ENCODE measurements around the gene FILIP1. TPM values are rescaled to one million over a fixed set of nuclear protein-coding genes. Genes with fewer than 3 reads are reported as not detected.

FILIP1 gene
- total RNA-seq, 1 experiment from 2014 or later = not detected

GRCh38 chr6:75261299-75261698 lies 232.3 kb downstream of the FILIP1 start:
- POLR2A ChIA-PET (ENCODE audit: unreplicated experiment) = no interaction called here
- Histone ChIP-seq H3K4me2 (ENCODE audit: low read length) (no peak overlapping the region), H3K27me3 (ENCODE audit: low read length) (no peaks in the 10 kb centered on the region), H3F3A (ENCODE audit: low read length, unreplicated experiment) (no peaks in the 10 kb centered on the region), H3K4me1 (ENCODE audit: insufficient read depth, low read length) (no peaks in the 10 kb centered on the region), H4K20me1 (ENCODE audit: low read length) (no peaks in the 10 kb centered on the region), H3K79me2 (ENCODE audit: low read length) (peaks cover 8% of the 10 kb centered on the region; the same call in 1 of the 2 replicates), H3K9me3 (ENCODE audit: low read length) (no peaks in the 10 kb centered on the region), H3K9me2 (replicated peaks; ENCODE audit: low read length) (no peaks in the 10 kb centered on the region), H3K4me3 (ENCODE audit: low read length) (no peak overlapping the region), H2AFZ (ENCODE audit: low read length) (no peak overlapping the region), H3K36me3 (ENCODE audit: low read depth, low read length) (0 out of 2 replicates have a peak, but pooled peaks cover 5% of the 10 kb centered on the region), H3K27ac (ENCODE audit: low read length) (no peak overlapping the region), H3K9ac (ENCODE audit: low read length) (no peak overlapping the region)
- no peak for TF ChIP-seq EZH2phosphoT487 (IDR thresholded peaks at IDR 0.05; ENCODE audit: borderline replicate concordance, low read length)
- TF ChIP-seq CTCF (conservative IDR thresholded peaks at IDR 0.05; ENCODE audit: low read depth, low read length) = no peak
- TF ChIP-seq EZH2 (IDR thresholded peaks at IDR 0.05; ENCODE audit: low read length, unreplicated experiment) = no peak
- no TSS peak for BruUV-seq (replicated peaks)
- CTCF ChIA-PET = no interaction called here
- ATAC-seq (no peak), DNase-seq (no peak)
- intact Hi-C loops (cut with micrococcal nuclease) = no loop called here

GRCh38 chr6:75257343-75258087 lies 236.1 kb downstream of the FILIP1 start:
- POLR2A ChIA-PET (ENCODE audit: unreplicated experiment) = no interaction called here

More at GRCh38 chr6:75257343-75258087, 236.1 kb downstream of the FILIP1 start:
- no peaks in the 10 kb centered on the region for H3K4me1 ChIP-seq (ENCODE audit: insufficient read depth, low read length)
- no peaks in the 10 kb centered on the region for H3F3A ChIP-seq (ENCODE audit: low read length, unreplicated experiment)
- H3K9me2 ChIP-seq (replicated peaks; ENCODE audit: low read length) = no peaks in the 10 kb centered on the region
- no peaks in the 10 kb centered on the region for H3K9me3 ChIP-seq (ENCODE audit: low read length)
- no peak overlapping the region for H3K27ac ChIP-seq (ENCODE audit: low read length)
- no peak overlapping the region for H3K4me2 ChIP-seq (ENCODE audit: low read length)
- ATAC-seq (no peak), DNase-seq (no peak)
- H3K4me3 ChIP-seq (ENCODE audit: low read length) = no peak overlapping the region
- no peaks in the 10 kb centered on the region for H3K27me3 ChIP-seq (ENCODE audit: low read length)
- TF ChIP-seq EZH2phosphoT487 (IDR thresholded peaks at IDR 0.05; ENCODE audit: borderline replicate concordance, low read length) (no peak), CTCF (conservative IDR thresholded peaks at IDR 0.05; ENCODE audit: low read depth, low read length) (no peak), EZH2 (IDR thresholded peaks at IDR 0.05; ENCODE audit: low read length, unreplicated experiment) (no peak)
- CTCF ChIA-PET = no interaction called here
- intact Hi-C loops (cut with micrococcal nuclease) = no loop called here
- 0 out of 2 replicates have a peak, but pooled peaks cover 5% of the 10 kb centered on the region for H3K36me3 ChIP-seq (ENCODE audit: low read depth, low read length)
- BruUV-seq (replicated peaks) = no TSS peak
- no peaks in the 10 kb centered on the region for H3K79me2 ChIP-seq (ENCODE audit: low read length)
- H4K20me1 ChIP-seq (ENCODE audit: low read length) = no peaks in the 10 kb centered on the region
- no peak overlapping the region for H3K9ac ChIP-seq (ENCODE audit: low read length)
- no peak overlapping the region for H2AFZ ChIP-seq (ENCODE audit: low read length)
